Measurements from ENCODE around the gene ENOX1.

The ENOX1 gene

GRCh38 chr13:43744261-43745031 is 42.3 kb downstream of the ENOX1 start:
- DNase-seq (ENCODE audit: low read depth) = peak; percentile 31

GRCh38 chr13:43742911-43743310 is 43.9 kb downstream of the ENOX1 start:
- DNase-seq (ENCODE audit: low read depth) = no peak

- DNase-seq (ENCODE audit: low read depth) = no peak
Measured at GRCh38 chr13:43737392-43737923, 49.3 kb downstream of the ENOX1 start.

GRCh38 chr13:43732726-43733125 is 54.0 kb downstream of the ENOX1 start:
- no peak for DNase-seq (ENCODE audit: low read depth)

GRCh38 chr13:43731296-43731695 is 55.5 kb downstream of the ENOX1 start:
- DNase-seq (ENCODE audit: low read depth) = no peak

- peak; percentile 45 for DNase-seq (ENCODE audit: low read depth)
Measured at GRCh38 chr13:43730642-43731041, 56.1 kb downstream of the ENOX1 start.

GRCh38 chr13:43728421-43728820 is 58.4 kb downstream of the ENOX1 start:
- DNase-seq (ENCODE audit: low read depth) = no peak

- no peak for DNase-seq (ENCODE audit: low read depth)
Measured at GRCh38 chr13:43727856-43728255, 58.9 kb downstream of the ENOX1 start.

- DNase-seq (ENCODE audit: low read depth) = no peak
Measured at GRCh38 chr13:43725460-43725859, 61.3 kb downstream of the ENOX1 start.

- DNase-seq (ENCODE audit: low read depth) = peak; percentile 9
Measured at GRCh38 chr13:43720780-43721397, 65.9 kb downstream of the ENOX1 start.

GRCh38 chr13:43698758-43699157 is 88.0 kb downstream of the ENOX1 start:
- peak; percentile 65 for DNase-seq (ENCODE audit: low read depth)

GRCh38 chr13:43698009-43698408 is 88.8 kb downstream of the ENOX1 start:
- no peak for DNase-seq (ENCODE audit: low read depth)

- DNase-seq (ENCODE audit: low read depth) = no peak
Measured at GRCh38 chr13:43697323-43697722, 89.4 kb downstream of the ENOX1 start.

GRCh38 chr13:43694146-43694664 is 92.6 kb downstream of the ENOX1 start:
- DNase-seq (ENCODE audit: low read depth) = no peak

GRCh38 chr13:43693639-43694038 is 93.1 kb downstream of the ENOX1 start:
- no peak for DNase-seq (ENCODE audit: low read depth)

GRCh38 chr13:43688227-43688907 is 98.4 kb downstream of the ENOX1 start:
- no peak for DNase-seq (ENCODE audit: low read depth)

- no peak for DNase-seq (ENCODE audit: low read depth)
Measured at GRCh38 chr13:43687038-43687437, 99.7 kb downstream of the ENOX1 start.

- DNase-seq (ENCODE audit: low read depth) = peak; percentile 91
Measured at GRCh38 chr13:43686557-43686956, 100.2 kb downstream of the ENOX1 start.

- DNase-seq (ENCODE audit: low read depth) = no peak
Measured at GRCh38 chr13:43684963-43685725, 101.6 kb downstream of the ENOX1 start.

GRCh38 chr13:43682701-43683100 is 104.1 kb downstream of the ENOX1 start:
- no peak for DNase-seq (ENCODE audit: low read depth)

- DNase-seq (ENCODE audit: low read depth) = no peak
Measured at GRCh38 chr13:43676320-43676719, 110.5 kb downstream of the ENOX1 start.

GRCh38 chr13:43675577-43675976 is 111.2 kb downstream of the ENOX1 start:
- no peak for DNase-seq (ENCODE audit: low read depth)
